Measurements from ENCODE around the gene ABCG5.

ABCG5 gene

GRCh38 chr2:43838560-43839267, at the start of gene ABCG5, which contains the start of gene ABCG8:
Gene ABCG5 (minus strand): TSS chr2:43838839. CDS start chr2:43838679, 160 bp downstream.
Gene ABCG8 (plus strand): TSS chr2:43838971. CDS start chr2:43839054, 83 bp downstream.
- no peaks in the 10 kb centered on the region for H3K36me3 Mint-ChIP-seq (ENCODE audit: insufficient read depth)
- no peak within 1 kb of the TSS for H3K27ac Mint-ChIP-seq (ENCODE audit: low read depth)
- H3K4me3 Mint-ChIP-seq, result no peak within 1 kb of the TSS
- H3K4me1 Mint-ChIP-seq, result no peaks in the 10 kb centered on the region
- peaks cover 17% of the 10 kb centered on the region for H3K27me3 Mint-ChIP-seq
- H3K9me3 Mint-ChIP-seq, result no peaks in the 10 kb centered on the region
- no peak for DNase-seq (ENCODE audit: low spot score in 2 of 2)
- no peak for ATAC-seq (replicated peaks; ENCODE audit: extremely low read depth, poor library complexity, severe bottlenecking)

GRCh38 chr2:43887176-43887575, 48.5 kb upstream of the ABCG5 start:
- H3K36me3 Mint-ChIP-seq (ENCODE audit: insufficient read depth), result peaks cover 44% of the 10 kb centered on the region

GRCh38 chr2:43885132-43885632, 46.5 kb upstream of the ABCG5 start:
- ATAC-seq (replicated peaks; ENCODE audit: extremely low read depth, poor library complexity, severe bottlenecking), result no peak
- no peak overlapping the region for H3K4me3 Mint-ChIP-seq
- H3K36me3 Mint-ChIP-seq (ENCODE audit: insufficient read depth), result peaks cover 37% of the 10 kb centered on the region

More at GRCh38 chr2:43887176-43887575, 48.5 kb upstream of the ABCG5 start:
- no peak overlapping the region for H3K4me3 Mint-ChIP-seq
- H3K4me1 Mint-ChIP-seq, result no peaks in the 10 kb centered on the region
- DNase-seq (ENCODE audit: low spot score in 2 of 2) (no peak), ATAC-seq (replicated peaks; ENCODE audit: extremely low read depth, poor library complexity, severe bottlenecking) (no peak)
- no peaks in the 10 kb centered on the region for H3K9me3 Mint-ChIP-seq
- no peak overlapping the region for H3K27ac Mint-ChIP-seq (ENCODE audit: low read depth)
- H3K27me3 Mint-ChIP-seq, result no peaks in the 10 kb centered on the region

GRCh38 chr2:43884689-43885088, 46.0 kb upstream of the ABCG5 start:
- Mint-ChIP-seq H3K4me3 (no peak overlapping the region), H3K27me3 (no peaks in the 10 kb centered on the region), H3K36me3 (ENCODE audit: insufficient read depth) (peaks cover 34% of the 10 kb centered on the region), H3K9me3 (no peaks in the 10 kb centered on the region), H3K27ac (ENCODE audit: low read depth) (no peak overlapping the region), H3K4me1 (no peaks in the 10 kb centered on the region)
- no peak for DNase-seq (ENCODE audit: low spot score in 2 of 2)
- no peak for ATAC-seq (replicated peaks; ENCODE audit: extremely low read depth, poor library complexity, severe bottlenecking)

More at GRCh38 chr2:43885132-43885632, 46.5 kb upstream of the ABCG5 start:
- no peaks in the 10 kb centered on the region for H3K4me1 Mint-ChIP-seq
- no peaks in the 10 kb centered on the region for H3K9me3 Mint-ChIP-seq
- H3K27me3 Mint-ChIP-seq, result no peaks in the 10 kb centered on the region
- no peak overlapping the region for H3K27ac Mint-ChIP-seq (ENCODE audit: low read depth)
- DNase-seq (ENCODE audit: low spot score in 2 of 2), result no peak

GRCh38 chr2:43882312-43882711, 43.7 kb upstream of the ABCG5 start:
- H3K27me3 Mint-ChIP-seq, result peaks cover 6% of the 10 kb centered on the region
- no peak for ATAC-seq (replicated peaks; ENCODE audit: extremely low read depth, poor library complexity, severe bottlenecking)
- no peak for DNase-seq (ENCODE audit: low spot score in 2 of 2)
- H3K4me1 Mint-ChIP-seq, result peaks cover 6% of the 10 kb centered on the region
- no peak overlapping the region for H3K27ac Mint-ChIP-seq (ENCODE audit: low read depth)
- no peak overlapping the region for H3K4me3 Mint-ChIP-seq
- H3K9me3 Mint-ChIP-seq, result no peaks in the 10 kb centered on the region
- H3K36me3 Mint-ChIP-seq (ENCODE audit: insufficient read depth), result peaks cover 11% of the 10 kb centered on the region

GRCh38 chr2:43880952-43881351, 42.3 kb upstream of the ABCG5 start:
- H3K4me3 Mint-ChIP-seq, result no peak overlapping the region
- ATAC-seq (replicated peaks; ENCODE audit: extremely low read depth, poor library complexity, severe bottlenecking), result no peak
- peaks cover 6% of the 10 kb centered on the region for H3K4me1 Mint-ChIP-seq
- H3K36me3 Mint-ChIP-seq (ENCODE audit: insufficient read depth), result peaks cover 3% of the 10 kb centered on the region
- H3K27me3 Mint-ChIP-seq, result peaks cover 20% of the 10 kb centered on the region
- no peak overlapping the region for H3K27ac Mint-ChIP-seq (ENCODE audit: low read depth)
- DNase-seq (ENCODE audit: low spot score in 2 of 2), result no peak
- H3K9me3 Mint-ChIP-seq, result no peaks in the 10 kb centered on the region

- H3K9me3 Mint-ChIP-seq, result no peaks in the 10 kb centered on the region
- no peak for ATAC-seq (replicated peaks; ENCODE audit: extremely low read depth, poor library complexity, severe bottlenecking)
- H3K4me1 Mint-ChIP-seq, result peaks cover 6% of the 10 kb centered on the region
- DNase-seq (ENCODE audit: low spot score in 2 of 2), result no peak
- no peak overlapping the region for H3K4me3 Mint-ChIP-seq
- peaks cover 3% of the 10 kb centered on the region for H3K36me3 Mint-ChIP-seq (ENCODE audit: insufficient read depth)
- no peak overlapping the region for H3K27ac Mint-ChIP-seq (ENCODE audit: low read depth)
- H3K27me3 Mint-ChIP-seq, result peaks cover 24% of the 10 kb centered on the region
These were observed 41.8 kb upstream of the ABCG5 start for GRCh38 chr2:43880471-43880870.

- peaks cover 6% of the 10 kb centered on the region for H3K4me1 Mint-ChIP-seq
- no peak for DNase-seq (ENCODE audit: low spot score in 2 of 2)
- no peak overlapping the region for H3K4me3 Mint-ChIP-seq
- peaks cover 30% of the 10 kb centered on the region for H3K27me3 Mint-ChIP-seq
- H3K9me3 Mint-ChIP-seq, result no peaks in the 10 kb centered on the region
- no peaks in the 10 kb centered on the region for H3K36me3 Mint-ChIP-seq (ENCODE audit: insufficient read depth)
- no peak for ATAC-seq (replicated peaks; ENCODE audit: extremely low read depth, poor library complexity, severe bottlenecking)
- H3K27ac Mint-ChIP-seq (ENCODE audit: low read depth), result no peak overlapping the region
These were observed 40.6 kb upstream of the ABCG5 start for GRCh38 chr2:43879261-43879660.

- Mint-ChIP-seq H3K36me3 (ENCODE audit: insufficient read depth) (no peaks in the 10 kb centered on the region), H3K4me1 (peaks cover 6% of the 10 kb centered on the region), H3K4me3 (no peak overlapping the region), H3K9me3 (no peaks in the 10 kb centered on the region), H3K27ac (ENCODE audit: low read depth) (no peak overlapping the region), H3K27me3 (peaks cover 39% of the 10 kb centered on the region)
- DNase-seq (ENCODE audit: low spot score in 2 of 2) (peak; percentile 40 to 42), ATAC-seq (replicated peaks; ENCODE audit: extremely low read depth, poor library complexity, severe bottlenecking) (peak; percentile 64)
These were observed 39.3 kb upstream of the ABCG5 start for GRCh38 chr2:43877782-43878464.

- H3K9me3 Mint-ChIP-seq, result no peaks in the 10 kb centered on the region
- H3K27ac Mint-ChIP-seq (ENCODE audit: low read depth), result no peak overlapping the region
- peaks cover 6% of the 10 kb centered on the region for H3K4me1 Mint-ChIP-seq
- no peak for ATAC-seq (replicated peaks; ENCODE audit: extremely low read depth, poor library complexity, severe bottlenecking)
- H3K27me3 Mint-ChIP-seq, result peaks cover 55% of the 10 kb centered on the region
- H3K36me3 Mint-ChIP-seq (ENCODE audit: insufficient read depth), result no peaks in the 10 kb centered on the region
- DNase-seq (ENCODE audit: low spot score in 2 of 2), result no peak
- no peak overlapping the region for H3K4me3 Mint-ChIP-seq
These were observed 36.3 kb upstream of the ABCG5 start for GRCh38 chr2:43874776-43875451.

- no peak for ATAC-seq (replicated peaks; ENCODE audit: extremely low read depth, poor library complexity, severe bottlenecking)
- Mint-ChIP-seq H3K27me3 (peaks cover 73% of the 10 kb centered on the region), H3K4me1 (no peaks in the 10 kb centered on the region), H3K4me3 (no peak overlapping the region), H3K27ac (ENCODE audit: low read depth) (no peak overlapping the region), H3K36me3 (ENCODE audit: insufficient read depth) (no peaks in the 10 kb centered on the region), H3K9me3 (no peaks in the 10 kb centered on the region)
- no peak for DNase-seq (ENCODE audit: low spot score in 2 of 2)
These were observed 33.5 kb upstream of the ABCG5 start for GRCh38 chr2:43872151-43872550.

GRCh38 chr2:43855292-43855691, 16.7 kb upstream of the ABCG5 start:
- H3K27ac Mint-ChIP-seq (ENCODE audit: low read depth), result no peak overlapping the region
- H3K4me3 Mint-ChIP-seq, result no peak overlapping the region
- H3K36me3 Mint-ChIP-seq (ENCODE audit: insufficient read depth), result no peaks in the 10 kb centered on the region
- H3K27me3 Mint-ChIP-seq, result peaks cover 90% of the 10 kb centered on the region
- DNase-seq (ENCODE audit: low spot score in 2 of 2) (no peak), ATAC-seq (replicated peaks; ENCODE audit: extremely low read depth, poor library complexity, severe bottlenecking) (no peak)
- no peaks in the 10 kb centered on the region for H3K9me3 Mint-ChIP-seq
- no peaks in the 10 kb centered on the region for H3K4me1 Mint-ChIP-seq
